Hematopoietic multipotent progenitor cell treated with erythropoietin and hydrocortisone succinate and interleukin-3 and kit ligand, for 17 days (in vitro differentiated cells): ENCODE data around the gene GPRC5B.

Experiments used
- DNase-seq: peaks from one replicate; pipeline ENCODE4 v3.0.0-alpha.2; 2015; ENCODE audit warnings: low spot score

GPRC5B gene

DNA sequence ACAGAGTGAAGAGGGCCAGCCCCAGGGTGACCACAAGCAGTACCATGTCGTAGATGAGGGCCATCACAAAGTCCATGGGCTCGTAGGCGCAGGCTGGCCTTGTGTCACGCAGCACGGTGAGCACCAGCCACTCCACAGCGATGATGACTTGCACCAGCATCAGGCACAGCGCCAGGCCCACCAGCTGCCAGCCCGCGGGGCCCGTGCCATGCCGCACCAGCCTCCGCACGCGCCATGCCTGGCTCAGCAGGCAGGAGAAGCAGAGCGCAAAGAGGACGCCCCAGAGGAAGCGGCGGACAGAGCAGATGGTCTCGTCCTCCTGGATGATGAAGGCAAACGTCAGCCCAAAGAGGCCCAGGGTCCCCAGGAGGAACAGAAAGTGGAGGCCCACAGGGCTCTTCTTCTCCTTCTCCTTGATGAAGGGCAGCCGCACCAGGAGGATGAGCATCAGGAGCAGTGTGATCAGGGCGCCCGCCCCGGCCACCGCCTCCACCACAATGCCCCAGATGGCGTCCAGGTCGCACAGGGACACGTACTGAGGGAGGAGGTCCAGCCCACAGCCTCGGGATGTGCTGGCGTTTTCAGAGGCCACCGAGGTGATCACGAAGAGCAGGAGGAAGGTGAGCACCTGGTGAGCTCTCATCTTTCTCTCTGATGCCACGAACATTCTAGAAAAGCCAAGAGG is 12.3 kb downstream of the GPRC5B start:
- DNase-seq, result no peak

DNA sequence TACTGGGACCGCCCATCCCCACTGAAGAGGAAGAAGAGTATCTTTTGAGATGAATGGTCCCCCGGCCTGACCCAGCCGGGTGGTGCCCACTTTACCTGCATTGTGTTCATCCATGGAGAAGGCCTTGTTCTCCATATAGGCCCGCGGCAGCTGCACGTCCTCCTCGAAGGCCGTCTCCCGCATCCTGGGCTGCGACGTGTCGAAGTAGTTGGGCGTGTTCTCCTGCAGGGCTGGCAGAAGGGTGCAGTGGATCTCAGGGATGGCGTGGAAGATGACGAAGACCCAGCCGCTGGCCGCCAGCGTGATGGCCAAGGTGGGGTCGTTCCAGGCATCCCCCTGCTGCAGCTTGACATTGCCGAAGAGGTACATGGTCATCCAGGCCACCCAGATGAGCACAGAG is 12.9 kb downstream of the GPRC5B start:
- no peak for DNase-seq

DNA sequence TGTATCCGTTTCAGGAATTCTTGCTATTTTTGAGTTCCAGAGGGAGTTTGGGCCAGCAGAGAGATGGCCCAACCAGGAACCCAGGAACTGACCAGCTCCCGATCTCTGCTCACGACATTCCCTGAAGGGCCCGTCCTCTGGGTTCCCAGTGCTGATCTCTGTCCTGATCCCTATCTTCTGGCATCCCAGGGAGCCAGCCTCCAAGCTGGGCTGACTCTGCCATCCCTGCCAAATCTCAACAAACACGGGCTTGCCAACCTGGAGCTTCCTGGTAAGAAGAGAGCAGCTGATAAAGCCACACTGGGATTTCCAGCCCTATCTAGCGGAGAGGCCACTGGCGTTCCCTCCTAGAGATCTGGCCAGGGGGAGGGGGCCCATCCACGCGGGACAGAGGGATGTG is 16.2 kb downstream of the GPRC5B start:
- no peak for DNase-seq

DNA sequence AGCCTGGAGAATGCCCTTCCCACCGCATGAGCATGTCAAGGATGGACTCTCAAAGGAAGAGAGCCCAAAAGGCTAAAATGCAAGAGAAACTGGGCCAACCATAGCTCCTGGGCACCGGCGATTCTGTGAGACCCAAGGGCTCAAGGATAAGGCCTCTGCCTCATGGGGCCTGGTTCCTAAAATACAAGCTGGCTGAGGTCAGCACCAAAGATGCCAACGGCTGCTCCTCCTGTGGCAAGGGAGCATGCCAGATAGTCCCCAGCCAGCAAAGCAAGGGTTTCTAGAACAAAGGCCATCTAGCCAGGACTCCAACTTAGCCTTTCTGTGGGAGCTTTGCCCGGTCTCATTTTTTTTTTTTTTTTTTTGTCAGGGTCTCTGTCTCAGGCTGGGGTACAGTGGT is 20.1 kb downstream of the GPRC5B start:
- DNase-seq, result no peak

DNA sequence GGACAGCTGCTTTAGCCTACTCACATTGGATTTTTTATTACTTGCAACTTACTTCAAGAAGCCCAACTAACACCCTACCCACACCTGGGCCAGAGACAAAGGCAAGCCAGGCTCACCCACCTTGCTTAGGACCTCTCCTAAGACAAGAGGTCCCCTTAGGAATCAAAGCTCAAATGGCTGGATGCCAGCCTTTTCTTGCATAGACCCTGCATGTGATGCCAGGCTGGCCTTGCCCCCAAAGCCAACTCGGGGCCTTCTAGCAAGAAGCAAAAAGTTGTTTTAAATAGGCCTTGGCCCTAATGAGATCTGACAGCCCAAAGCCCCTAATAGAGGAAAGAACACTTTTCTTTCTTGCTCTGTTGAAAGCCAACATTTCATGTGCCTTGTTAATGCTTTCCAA is 20.7 kb downstream of the GPRC5B start:
- DNase-seq, result no peak

DNA sequence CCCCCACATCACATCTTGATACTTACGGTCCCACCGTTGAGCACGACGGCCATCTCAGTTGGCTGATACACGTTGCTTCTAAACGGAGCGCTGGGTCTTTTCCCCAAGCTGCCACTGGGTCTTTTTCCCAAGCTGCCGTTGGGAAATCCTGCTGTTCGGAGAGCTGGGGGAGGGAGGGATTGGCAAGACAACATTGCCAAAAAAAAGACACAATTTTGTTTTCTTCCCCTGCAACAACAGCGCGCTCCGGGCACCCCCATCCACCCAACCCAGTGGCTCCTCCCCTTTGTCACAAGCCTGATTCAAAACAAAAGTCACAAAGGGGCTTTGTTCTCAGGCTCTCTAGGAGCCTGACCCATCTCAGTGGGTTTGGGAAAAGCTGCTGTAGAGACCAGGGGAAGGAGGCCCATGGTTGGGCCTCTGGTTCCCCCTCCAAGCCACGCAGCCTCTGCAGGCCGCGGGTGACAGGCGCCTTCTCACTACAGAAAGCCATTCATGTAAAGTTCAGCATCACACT is 22.8 kb downstream of the GPRC5B start:
- no peak for DNase-seq

DNA sequence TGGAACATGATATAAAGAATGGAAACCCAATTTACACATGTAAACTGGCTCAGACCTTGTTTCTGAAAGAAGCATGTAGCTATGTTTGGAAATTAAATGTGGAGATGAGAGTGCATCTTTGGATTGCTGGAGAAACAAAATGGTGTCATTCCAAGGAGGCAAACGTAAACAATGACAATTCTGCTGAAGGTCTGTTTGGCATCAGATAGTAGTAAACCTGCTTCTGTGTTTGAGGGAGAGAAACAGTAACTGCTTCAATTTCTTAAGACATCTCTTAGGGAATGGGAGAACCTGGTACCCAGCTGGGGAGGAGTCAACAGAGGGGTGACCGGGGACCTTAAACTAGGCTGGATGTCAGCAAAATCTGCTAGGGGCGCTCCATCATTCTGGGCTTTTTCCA is 23.5 kb downstream of the GPRC5B start:
- DNase-seq, result no peak

DNA sequence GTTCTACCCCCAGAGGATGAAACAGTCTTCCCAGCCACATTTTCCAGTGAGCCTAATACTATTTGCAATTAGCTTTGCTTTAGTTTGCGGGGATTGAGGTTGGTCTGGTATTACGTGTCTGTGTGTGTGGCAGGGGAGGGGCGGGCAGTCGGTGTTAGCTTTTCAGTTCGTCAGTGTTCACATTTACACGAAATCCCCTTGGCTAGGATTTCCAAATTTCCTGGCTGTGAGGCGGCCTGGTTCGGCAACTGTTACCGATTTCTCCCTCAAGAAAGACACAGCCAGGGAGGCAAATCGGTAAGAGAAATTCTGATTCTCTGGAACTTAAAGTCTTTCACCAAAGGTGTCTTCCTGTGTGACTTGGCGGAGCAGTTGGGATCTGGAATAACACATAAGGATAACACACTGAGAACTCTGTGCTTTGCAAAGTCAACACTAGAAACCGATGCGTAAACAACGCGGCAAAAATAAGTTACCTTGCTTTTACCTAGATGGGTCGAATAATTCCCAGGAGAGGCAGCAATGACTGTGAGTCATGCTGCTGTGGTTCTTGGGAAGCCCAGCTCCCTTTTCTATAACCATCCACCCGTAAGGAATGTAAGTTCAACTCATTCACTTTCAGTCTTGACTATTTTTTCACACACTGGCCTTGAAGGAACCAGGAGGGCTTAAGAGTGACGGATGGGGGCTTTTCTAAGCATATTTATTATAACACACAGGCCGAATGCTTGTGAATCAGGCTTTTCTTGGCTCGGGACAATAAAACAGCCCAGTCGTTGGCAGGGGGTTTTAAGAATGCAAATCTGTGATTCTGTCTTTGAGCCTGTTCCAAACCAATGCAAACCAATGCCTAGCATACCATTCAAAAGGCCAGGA is 24.2 kb downstream of the GPRC5B start:
- no peak for DNase-seq

DNA sequence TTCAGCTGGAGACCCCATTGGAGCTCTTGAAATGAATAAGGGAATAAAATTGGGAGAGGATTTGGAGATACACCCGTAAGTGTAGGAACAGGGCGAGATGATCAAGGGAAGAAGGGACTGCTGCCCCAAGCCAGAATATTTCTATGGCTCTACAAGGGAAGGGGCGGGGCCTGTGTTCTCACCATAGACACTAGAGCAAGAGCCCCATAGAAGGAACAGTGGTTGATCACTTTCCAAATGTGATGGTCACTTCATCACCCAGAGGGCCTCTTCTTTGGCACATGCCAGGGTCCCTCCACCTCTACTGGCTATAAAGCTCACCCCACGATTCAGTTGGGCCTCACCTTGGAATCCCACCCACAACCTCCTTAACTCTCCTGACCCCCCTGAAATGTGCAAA is 25.0 kb downstream of the GPRC5B start:
- no peak for DNase-seq

DNA sequence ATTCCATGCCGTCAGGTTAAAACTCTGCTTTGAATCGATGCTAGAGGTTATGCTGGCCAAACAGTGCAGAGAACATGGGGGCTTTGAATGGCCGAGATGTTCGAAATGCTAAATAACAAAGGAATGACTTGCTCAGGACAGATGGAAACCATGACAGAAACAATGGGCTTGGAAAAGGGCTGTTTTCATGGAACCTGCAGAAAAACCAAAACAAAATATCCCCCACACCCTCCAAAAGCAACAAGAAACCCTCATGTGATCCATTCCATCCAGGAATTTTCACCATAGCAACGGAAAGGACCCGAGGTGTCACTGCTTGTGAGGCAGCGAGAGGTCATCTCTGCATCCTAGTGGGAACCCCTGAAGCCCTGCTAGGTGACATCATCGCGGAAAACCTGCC is 25.5 kb downstream of the GPRC5B start:
- DNase-seq, result no peak

DNA sequence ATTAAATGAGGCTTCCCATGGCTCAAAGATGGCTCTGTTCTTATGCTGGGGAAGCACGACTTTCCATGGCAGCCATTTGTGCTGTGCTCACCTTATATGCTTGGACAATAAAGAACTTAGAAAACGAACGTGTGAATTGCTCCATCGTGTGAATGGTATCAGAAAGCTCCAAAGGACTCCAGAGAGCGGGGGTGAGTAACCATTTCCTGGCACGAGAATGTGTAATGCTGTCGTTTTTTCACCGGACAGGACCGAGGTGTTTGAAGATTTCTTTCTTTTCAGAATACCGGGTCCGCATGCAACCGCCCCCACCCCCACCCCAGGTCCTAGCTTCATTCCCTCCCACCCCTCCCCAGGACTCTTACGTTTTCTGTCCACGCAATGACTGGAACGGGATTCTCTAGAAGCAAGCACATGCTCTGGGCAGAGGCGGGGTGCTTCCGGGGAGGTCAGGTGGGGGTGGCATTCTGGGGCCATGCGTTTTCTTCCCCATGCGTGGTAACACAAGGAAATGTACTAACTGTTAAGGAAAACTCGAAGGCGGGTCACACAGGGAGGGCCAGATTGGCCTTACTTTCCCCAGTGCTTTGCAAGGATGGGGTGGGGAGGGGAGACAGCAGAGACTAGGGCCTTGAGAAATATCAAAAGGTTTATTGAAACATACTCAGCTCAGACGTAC is 26.2 kb downstream of the GPRC5B start:
- no peak for DNase-seq

DNA sequence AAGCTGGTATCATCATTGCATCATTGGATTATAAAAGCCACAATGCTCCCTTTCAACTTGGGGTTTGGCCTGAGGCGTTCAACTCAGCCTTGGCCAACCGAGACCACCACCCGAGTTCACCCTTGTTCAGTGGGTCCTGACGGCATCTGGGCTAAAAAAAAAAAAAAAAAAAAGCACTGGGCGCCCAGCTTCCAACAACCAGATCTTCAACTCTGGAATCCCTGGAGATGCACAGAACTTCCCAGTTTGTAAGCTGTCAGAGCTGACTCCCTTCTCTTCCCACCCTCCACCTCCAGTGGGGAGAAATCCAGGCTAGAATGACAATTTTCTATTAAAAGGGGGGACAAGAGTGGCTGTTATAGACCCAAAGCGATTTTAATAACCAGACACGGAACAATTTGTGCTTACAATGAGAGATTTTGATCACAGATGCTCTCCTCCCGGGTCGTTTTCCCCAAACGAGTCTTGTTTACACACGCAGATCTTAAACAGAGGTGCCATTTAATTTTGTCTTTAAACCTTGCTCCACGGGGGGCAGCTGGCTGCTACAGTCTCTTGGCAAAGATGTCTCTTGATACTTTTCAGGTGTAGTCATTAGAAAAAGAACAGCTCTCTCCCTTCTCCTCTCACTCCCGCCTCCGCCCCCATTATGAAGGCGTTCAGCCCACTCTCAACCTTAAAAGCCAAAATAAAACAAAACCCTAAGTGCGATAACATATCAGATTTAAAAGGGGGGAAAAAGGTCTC is 26.9 kb downstream of the GPRC5B start:
- DNase-seq, result no peak

DNA sequence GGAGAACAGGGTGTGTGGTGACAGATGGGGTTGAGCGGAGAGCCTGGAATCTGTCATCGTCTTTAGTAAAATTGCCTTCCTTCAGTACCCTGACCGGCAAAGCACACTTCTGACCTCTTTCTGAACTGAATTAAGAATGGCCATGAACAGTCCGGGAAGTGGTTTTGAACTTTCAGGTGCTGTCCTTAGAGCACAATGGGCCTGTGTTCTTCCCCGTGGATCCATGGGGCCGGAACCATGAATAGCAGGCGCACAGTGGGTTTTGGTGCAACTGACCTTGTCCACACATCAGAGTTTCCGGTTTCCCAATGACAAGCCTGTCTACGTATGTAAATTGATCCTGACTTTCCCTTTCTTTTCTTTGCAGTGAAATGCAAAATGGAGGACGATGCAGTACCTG is 28.5 kb downstream of the GPRC5B start:
- DNase-seq, result no peak

DNA sequence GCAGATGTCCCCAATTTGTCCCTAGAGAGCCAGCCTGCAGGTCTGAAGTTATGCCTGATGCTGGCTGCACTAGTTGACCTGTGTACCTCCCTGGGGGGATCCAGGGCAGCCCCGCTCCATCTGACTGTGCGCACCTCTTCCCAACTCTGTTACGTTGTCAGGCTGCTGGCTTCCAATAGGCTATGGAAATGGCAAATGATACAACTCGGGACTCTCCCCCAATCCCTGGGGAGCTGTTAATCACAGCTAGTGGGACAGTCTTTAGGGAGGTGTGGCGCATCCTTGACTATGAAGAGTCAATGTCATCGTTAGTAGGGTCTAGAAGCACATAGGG is 30.1 kb downstream of the GPRC5B start:
- DNase-seq, result no peak

DNA sequence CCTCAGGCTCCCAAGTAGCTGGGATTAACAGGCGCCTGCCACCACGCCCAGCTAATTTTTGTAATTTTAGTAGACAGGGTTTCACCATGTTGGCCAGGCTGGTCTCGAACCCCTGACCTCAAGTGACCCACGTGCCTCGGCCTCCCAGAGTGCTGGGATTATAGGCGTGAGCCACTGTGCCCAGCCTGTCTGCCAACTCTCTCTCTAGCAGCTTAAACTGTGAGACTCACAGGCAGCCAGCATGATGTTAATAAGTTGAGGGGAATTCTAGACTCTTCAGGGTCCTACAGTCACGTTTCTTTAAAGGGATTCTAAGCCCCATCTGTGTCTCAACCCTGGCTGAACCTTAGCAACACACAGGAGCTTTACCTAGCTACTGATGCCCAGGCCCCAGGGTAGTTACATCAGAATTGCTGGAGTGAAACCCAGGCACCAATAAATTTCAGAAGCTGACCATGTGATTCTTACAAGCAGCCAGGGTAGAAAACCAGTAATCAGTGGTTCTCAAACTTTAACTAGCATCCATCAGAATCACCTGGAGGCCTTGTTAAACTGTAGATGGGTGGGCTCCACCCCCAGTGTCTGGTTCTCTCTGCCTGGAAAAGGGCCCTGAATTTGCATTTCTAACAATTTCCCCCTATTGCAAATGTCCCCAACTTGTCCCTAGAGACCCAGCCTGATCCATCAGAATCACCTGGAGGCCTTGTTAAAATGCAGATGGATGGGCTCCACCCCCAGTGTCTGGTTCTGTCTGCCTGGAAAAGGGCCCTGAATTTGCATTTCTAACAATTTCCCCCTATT is 30.7 kb downstream of the GPRC5B start:
- DNase-seq, result no peak

DNA sequence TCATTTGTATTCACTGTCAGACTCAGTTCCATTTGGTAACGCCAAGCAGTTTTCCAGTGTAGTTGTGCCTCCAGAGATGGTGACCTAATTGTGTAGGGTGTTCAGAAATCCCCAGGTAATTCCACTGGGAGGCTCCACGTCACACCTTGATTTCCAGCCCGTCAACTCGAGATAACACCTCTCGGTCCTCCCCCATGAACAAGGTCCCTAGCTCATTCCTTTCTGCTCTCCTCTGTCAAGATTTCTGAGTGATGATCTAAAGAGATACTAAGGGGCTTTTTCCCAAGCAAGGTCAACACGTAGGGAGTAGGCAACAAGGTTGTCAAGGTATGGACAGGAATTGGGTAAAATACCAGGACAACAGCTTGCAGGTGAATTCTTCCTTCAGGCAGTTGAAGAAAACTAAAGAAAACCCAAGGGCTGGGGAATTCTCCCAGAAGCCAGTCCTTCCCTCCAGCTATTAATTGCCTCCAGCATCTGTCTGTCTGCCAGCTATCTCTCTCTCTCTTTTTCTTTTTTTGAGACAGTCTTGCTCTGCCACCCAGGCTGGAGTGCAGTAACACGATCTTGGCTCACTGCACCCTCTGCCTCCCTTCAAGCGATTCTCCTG is 31.4 kb downstream of the GPRC5B start:
- DNase-seq, result no peak

DNA sequence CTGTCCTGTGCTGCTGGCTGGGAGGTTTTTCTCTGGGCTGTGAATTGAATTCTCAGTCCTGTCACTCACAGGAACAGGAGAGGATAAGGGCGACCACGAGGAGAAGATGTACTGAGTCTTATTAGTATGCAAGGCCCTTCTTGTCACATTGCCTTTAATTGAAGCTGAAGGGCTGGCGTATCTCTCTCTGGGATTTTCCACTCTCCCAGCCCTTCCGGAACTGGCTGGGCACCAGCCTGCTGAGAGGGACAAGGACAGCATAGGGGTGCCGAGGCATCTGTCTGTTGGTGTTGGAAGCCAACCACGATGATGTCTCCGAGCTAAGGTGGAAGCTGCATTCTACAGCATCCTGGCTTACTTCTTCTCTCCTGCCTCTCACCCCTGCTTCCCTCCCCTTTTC is 33.2 kb downstream of the GPRC5B start:
- DNase-seq, result no peak

DNA sequence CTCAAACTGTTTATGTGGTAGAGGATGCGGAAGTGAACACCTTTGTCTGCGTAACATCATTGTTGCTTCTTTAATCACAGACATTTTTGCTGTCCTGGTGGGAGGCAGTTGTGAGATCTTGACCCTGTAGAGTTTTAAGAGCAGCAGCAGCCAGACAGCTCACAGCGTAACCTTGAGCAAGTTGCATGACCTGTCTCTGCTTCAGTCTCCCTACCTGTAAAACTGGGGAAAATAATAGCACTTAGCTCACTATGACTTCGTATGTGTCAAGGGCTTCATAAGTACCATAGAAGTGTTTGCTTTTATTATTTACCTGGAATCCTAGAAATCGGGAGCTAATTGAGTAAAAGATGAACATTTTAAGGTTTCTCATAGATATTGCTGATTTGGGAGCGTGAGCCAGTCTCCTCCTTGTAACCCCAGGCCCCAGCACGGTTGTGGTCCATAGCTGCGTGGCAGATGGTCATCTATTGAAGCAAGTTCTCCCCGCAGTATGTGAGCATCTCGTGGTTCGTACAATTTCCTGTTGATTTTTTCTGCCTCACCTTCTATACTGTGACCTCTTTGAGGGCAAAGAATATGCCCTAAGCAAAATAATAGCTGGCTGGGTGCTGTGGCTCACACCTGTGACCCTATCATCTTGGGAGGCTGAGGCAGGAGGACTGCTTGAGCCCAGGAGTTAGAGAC is 34.4 kb downstream of the GPRC5B start:
- DNase-seq, result no peak

DNA sequence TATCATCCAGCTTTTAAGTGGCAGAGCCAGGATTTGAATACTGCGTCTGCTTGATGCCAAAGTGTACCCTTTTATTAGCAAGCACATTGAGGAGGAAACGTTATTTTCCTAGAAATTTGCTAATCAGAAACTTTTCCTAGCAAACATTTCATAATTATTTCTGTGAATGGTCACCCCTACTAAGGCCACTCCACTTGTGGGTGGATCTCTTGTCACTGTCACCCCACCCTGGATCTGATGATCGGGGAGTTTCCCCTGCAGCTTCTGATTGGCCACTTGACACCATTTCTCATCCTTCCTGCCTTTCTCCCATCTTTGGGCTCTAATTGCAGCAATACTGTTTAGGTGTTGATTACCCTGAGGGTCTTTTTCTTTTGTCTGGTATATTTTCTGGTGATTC is 35.9 kb downstream of the GPRC5B start:
- no peak for DNase-seq

DNA sequence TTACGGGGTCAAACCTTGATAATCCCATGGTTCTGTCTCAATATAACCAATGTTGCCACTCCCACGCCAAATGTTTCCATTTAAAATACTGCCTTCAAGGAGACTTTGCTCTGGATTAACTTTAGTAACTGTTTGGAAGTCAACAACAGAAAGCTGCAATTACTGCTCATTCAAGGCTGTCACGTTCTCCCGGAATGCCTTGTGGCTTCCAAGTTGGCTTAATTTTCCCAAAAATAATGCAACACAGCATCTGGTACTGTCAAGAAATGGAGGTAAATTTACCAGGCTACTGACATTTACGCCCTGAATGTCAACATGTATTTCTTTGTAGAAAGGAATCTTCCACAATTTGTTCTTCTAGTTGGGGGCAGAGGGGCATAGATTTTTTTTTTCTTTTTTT is 38.2 kb downstream of the GPRC5B start:
- DNase-seq, result no peak
